Renal cortex interstitium (tissue), 11 donors: ENCODE results near the gene SYT6. TPM values are rescaled to one million over a fixed set of nuclear protein-coding genes. Genes with fewer than 3 reads are reported as not detected.
A peak's percentile ranks its signal among the peaks of the same experiment; 100 is the strongest.

Experiments
- DNase-seq, 11 donors: peaks; one replicate each; pipeline ENCODE4 v3.0.0-alpha.2; 2013; ENCODE audit warnings: low read depth in 9 of 11, low spot score in 4 of 11; ENCODE audit errors: extremely low read depth in 1 of 11
- polyA plus RNA-seq, 3 donors: library from polyadenylated mRNA; unstranded; fragments of 120-200 nt; gene quantifications; one replicate each; pipeline ENCODE4 v1.2.1, GENCODE V29; 2013; ENCODE audit not compliant: insufficient read length in 3 of 3

Gene SYT6
- polyA plus RNA-seq, 3 donors = 1.2 to 1.5 (median 1.4) TPM

DNA sequence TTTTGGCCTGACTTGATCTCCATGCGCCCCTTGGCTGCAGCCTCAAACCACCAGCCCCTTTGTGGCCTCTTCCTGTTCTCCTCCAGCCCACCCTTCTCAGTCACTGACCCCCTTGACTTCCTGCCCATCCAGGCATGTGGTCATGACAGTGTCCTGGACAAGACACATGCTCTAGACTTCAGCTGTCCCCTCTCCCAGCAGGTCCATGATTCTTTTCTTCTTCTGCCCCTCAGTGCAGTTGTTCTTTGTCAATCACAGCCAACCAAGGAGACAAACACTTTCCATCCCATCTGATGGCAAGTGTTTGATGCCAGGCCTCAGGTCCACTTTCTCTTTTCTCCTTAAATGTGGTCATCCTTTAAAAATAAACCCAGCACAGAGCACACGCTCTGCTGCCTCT lies 49.7 kb downstream of the SYT6 start:
- no peak for DNase-seq

DNA sequence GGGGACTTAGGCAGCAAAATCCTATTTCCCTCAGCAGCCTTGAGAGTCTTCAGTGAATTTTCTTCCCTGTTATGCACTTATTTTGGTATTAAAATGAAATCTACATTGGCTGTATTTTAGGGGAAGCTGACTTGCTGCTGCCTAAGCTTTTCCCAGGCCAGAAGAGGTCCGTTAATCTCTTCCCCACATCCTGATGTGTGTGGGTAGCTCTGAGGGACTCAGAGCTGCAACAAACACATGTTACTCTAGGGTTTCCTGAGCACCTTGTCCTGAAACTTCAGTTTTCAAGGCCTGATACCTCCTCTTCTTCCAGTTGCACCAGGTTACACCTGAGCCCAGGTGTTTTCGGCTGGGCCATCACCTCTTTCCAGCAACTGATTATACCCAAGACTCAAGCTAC lies 51.5 kb downstream of the SYT6 start:
- no peak for DNase-seq

DNA sequence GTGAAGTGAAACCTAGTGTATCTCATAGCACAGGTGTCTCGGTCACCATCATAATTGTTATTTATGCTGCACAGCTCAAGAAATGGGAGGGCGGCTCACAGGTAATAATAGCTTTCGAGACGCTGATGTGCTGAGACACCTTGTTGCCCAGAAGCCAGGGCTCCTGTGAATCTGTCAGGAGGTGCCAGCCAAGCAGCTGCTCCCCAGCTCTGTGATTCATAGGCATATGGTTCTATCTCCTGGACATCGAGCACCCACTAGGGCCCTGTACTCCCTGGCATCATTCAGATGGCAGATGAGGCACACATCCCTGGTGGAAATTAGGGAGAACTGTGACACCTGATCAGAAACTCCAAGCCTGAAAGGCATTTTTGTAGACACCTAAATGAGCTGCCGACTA lies 53.5 kb downstream of the SYT6 start:
- no peak for DNase-seq

DNA sequence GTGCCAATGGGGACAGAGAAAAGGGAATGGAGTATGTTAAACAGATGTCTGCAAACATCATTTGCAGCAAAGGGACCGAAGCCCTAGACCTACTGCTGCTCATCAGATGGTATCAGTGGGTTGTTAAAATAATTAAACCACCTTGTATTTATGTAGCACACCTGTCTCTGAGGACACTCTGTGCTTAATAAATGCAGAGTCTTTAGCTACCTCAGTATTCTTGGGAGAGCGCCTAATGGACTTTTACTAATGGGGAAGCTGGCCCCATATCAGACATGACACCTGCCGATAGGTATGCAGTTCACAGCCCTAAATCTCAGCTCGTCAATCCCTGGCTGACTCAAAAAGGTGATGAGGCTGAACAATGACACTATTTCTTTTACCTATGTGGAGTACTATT lies 54.4 kb downstream of the SYT6 start:
- DNase-seq = no peak

DNA sequence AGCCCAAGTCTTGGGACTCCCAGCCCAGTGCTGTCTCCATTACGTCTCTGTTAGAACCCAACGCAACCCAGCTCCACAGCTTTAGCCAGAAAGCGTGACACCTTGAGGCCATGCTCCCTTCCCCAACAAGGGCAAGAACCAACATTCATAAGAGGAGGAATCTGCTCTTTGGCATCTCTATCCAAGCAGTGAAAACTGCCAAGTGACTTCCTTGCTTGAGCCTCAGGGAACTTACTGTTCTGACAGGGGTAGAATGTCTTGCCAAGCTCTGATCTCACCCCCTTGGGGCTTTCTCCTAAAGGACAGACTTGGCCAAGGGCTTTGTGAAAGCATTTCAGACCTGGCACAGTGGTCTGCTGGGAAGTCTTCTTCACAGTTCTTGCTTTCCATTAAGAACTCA lies 56.6 kb downstream of the SYT6 start:
- DNase-seq = no peak

DNA sequence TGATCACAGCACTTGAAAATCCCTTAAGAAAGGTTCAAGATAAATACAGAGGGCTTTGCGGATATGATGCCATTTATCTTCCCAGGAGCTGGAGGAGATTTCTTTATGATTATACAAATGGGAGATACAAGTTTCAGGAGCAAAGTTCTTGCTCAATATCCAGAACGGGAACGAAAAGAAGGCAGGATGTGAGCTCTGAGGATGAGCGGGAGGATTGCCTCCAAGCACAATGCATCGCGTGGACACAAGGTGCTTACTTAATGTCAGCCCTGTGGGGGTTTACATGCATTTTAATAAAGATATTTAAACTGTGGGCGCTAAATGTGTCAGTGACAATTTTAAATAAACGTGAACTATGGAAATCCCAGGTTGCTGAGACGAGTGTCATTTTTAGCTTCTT lies 59.0 kb downstream of the SYT6 start:
- no peak for DNase-seq

DNA sequence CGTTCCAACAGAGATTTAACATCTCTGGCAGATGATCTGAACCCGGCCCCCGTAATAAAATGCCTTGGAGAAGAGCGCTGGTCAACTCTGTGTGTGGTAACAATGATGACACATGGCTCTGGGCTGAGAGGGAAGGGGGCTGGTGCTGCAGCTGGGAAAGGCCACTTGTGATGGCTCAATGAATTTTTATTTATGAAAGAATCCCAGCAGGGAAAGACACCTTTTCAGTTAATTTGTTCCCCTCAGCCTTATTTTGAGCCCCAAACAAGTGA lies 59.4 kb downstream of the SYT6 start:
- DNase-seq = no peak

DNA sequence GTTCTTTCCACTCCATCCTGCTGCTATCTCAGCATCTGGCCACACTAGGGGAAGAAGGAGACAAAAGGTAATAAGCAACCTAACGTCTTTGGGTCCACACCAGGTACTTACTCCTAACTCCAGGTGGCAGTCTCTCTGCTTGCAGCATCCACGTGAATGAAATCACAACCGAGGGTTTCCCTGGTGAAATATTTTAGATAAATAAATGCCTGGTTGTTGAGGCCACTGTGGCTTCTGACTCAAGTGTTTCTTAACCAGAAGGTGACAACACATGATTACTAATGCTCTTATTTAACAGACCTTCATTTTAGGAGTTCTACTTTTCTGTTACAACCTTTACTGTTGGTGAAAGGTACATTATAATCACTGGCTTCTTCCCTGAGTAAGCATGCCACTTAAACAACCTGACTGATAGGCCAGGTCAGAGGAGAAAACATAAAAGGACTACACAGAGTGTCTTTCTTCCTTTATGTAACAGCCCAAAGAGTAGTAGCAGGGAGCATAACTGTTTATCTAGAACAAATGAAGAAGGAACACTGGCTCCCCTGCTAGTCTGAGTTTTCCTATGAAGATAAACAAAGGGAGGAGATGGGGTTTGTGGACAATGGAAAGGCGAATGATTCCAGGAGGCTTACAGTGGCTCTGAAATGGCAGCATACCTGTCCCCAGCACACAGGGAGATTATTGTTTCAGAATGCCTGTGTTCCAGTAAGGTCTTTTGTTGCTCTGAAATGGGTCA lies 59.9 kb downstream of the SYT6 start:
- DNase-seq = no peak

DNA sequence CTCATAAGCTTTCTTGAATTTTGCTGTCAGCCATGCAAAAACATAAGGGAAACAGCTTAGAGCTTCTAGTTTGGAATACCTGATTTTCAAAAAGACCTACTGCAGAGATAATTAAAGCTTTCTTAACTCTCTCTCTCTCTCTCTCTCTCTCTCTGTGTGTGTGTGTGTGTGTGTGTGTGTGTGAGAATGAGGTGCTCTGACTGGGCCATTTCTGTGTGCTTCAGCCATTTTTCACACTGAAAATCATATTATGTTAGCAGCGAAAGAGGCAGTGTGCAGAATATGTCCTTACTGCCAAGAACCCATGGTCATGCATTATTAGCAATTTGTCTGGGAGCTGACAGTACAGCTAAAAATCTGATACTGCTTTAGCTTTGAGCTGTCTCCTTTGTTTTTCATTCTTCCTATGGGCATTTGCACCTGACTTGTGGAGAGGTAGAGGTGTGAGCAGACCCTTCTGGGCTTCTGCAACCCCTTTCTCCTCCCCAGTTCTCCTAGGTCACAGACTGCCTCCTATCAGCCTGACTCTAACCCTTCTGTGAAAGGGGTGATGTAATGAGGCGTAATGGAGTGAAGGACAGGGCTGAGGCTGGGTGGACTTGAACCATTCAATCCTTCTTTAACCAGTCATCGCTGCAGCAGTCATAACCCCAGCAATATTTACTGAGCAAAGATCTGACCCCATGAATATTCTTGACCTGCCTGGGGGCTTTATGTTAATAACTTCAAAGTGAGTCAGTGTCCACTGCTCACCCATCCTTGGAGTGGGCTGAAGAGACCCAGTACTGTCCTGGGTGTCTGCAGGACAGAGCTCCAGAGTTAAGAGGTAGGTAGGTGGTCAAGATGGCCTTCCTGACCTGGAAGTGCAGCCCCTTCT lies 61.2 kb downstream of the SYT6 start:
- no peak for DNase-seq

DNA sequence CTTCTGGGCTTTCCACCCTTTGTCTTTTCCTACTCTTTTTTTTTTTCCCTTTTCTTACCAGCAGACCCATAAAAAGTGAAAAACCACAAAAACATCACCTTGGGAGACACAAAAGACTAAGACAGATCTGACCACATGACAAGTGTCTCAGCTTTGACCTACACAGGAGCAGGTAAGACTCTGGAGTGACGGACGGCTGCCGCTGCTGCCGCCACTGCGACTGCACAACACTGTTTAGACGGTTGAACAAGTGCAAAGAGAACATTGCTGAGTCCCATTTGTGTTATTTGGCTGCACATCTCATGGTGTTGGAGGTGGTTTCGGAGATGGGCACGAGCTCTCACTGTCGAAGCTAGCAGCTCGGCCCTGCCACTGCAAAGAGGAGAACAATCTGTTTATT lies 62.0 kb downstream of the SYT6 start:
- DNase-seq = no peak

DNA sequence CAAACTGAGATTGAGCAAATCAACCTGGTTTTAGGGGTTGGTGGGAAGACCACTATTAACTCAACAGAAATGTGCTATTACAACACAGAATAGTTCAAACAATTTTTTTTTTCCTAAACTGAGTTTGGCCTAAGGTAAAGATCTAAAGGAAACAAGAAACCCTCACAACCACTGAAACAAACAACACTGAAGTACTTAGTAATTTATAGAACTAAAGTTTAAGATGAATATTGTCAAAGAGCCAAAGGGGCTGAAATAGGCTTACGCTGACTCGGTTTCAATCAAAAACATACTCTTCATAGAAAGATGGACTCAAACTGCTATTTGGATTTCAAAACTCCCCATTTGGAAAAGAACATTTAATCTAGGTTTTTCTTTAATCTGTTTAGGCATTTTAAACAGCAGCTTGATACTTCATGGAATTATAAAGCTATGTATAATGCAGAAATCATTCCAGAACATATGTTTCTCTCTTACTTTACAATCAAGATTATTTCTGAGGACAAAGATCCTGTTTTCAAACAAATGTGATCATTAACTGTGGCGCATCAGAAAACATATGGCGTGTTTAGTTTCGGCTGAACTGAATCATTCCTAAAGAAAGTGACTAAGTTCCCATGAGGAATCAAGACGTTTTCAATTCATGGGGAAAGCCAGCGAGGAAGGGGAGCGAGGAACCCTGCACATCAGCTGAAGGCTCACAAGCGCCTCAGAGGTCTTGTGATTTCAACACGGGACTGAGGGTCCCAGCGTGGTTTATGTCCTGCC lies 62.7 kb downstream of the SYT6 start:
- DNase-seq = no peak

DNA sequence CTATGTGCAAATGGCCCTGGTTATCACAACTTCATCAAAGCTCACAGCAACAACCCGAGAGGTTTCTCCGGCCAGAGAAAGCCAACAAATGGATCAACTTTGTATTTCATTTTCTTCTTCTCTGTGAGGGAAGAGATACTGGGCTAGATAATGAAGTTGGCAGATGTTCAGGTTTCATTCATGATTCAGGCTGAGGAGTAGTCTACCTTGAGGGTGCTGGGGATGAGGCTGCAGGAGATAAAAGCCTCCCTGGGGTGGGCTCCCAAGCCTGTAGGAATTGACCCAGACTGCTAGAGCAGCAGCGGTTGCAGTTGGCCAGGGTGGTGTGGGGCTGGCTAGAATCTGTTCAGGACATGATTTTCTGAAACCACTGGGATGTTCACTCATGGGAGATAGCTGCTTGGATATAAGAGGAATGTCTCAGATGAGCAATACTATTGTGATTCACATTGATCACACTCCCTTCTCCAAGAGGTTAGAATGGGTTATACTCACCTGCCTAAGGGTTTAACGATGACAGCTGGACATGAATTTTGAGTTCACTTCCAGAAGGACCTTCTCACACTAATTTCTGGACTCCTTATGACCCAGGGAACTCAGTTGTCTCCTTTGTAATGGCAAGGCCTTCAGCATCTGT lies 64.0 kb downstream of the SYT6 start:
- DNase-seq = no peak

DNA sequence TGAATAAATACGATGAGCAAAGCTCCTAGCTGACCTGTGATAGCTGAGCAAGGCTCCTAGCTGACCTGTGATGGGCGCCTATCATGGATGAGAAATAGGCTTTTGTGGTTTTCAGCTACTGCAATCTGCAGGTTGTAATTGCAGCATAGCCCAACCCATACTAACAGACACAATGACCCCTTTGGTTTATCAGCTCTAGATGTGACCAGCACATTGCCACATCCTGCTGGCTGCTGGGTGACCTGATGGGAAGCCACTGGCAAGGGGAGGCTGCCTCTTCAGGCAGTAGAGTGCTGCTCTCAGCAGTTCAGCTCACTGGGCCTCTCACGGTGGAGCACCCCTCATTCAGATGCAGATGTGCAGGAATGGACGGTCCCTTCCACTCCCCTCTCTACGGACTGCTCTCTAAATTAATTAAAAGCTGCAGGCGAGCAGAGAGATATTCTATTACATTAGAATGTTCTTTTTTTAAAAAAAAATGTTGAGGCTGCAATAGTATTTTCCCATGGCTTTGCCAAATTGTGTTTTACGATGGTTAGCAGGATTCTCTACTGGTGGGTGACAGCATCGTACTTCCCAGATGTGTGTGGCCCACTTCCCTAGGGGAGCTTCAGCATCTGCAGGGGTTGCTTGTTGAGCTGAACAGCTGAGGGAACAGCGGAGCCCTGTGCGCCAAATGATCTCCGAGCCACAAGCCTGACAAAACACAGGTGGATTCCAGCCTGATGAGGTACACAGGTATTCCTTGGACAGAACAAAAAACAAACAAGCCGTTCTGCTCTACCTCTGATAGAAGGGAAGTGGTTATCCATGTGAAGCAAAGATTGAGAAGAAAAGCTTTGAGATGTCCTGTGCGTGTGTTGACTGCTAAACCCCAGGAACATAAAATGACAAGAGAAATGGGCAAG lies 65.0 kb downstream of the SYT6 start:
- DNase-seq = no peak

DNA sequence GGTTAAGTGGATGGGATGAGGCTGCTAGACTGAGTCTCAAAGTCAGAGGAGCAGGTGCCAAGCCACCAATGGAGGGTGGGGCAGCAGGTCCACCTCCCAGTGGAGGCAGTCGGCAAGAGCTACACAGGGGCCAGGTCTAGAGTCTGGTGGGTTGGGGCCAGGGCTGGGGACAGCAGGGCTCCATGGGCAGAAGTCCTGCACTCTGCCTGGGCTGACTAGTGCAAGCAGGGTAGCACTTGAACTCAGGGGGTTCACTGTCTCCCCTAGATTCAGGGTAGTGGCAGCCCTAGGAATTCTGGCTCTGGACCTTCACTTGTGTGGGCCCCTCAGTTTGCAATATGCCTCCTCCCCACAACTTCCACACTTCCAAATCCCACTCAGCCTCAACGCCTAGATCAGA lies 66.2 kb downstream of the SYT6 start:
- DNase-seq = no peak

DNA sequence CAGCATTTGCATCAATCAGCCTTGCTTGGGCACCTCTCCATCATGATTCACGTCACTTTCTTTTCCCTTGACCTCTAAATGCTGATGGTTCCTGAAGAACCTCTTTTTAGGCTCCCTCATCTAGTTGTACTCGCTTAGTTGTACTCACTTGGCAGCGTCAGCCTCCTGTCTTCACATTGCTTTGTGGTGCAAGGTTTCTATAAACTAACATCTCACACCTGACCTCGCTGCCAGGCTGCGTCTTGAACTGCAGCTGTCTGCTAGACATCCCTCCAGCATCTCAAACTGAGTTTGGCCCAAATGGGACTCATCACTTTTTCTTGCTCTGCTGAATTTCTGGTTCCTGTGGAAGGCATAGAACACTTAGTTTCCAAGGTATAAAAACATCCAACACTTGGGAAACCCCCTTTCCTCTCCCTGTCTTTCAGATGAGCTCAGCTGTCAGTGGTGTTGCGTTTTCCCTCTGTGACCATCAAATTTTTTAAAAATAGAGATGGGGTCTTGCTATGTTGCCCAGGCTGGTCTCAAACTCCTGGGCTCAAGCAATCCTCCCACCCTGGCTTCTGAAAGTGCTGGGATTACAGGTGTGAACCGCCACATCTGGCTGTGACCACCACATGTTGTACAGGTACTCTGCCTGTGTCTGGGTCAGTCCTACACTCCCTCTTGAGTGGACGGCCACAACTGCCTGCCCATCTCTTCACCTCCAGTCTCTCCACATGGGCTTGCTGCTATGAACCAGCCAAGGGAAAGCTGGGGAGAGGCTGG lies 66.9 kb downstream of the SYT6 start:
- DNase-seq = no peak

DNA sequence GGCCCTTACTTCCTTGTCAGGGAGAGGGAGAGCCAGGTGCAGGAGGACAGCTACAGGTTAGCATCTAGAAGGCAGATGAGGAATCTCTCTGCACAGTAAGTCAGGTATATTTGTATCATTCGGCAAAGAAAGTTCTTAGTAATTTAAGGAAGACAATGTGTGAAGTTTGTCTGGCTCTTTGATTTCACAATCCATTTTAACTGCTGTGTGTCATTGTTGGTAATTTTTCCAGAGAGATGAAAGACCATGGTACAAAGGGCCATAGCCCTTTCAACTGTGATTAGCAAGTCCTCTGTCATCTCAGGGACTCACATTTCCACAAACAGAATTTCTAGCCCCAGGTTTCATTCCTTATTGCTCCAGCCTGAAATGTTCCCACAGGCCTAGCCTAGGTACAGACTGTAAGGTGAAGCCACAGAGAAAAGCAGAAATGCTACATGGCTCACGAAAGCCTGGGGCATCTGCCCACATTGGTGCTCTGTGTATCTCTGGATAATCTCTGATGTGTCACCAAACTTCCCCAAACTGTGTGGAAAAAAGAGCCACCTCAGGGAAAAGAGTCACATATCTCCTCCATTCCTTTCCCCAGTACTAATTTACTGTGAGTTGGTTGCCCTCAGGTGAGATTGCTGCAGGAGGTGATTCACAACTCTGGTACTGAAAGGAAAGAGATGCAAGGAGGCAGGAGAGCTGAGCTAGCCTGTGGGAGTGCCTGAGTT lies 70.6 kb downstream of the SYT6 start:
- DNase-seq = no peak

DNA sequence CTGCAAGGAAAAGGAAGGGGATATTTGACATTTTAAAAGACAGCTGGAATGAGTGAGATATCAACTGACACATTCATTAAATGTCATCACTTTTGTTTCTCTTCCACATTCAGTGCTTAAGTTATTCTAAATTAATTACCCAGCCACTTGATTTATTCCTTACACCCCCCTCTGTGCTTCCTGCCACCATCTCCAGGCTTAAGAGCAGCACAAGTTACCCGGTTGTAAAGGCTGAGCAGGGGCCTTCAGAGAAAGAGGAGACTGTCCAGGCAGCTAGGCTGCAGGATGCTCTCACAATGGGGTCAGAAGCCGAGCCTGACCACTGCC lies 71.4 kb downstream of the SYT6 start:
- peak in 3 of 11 donors; percentile 15 to 39 (median 28) for DNase-seq
